ENCODE results near the gene HSPBAP1.

GRCh38 chr3:122697952-122698620 is 95.5 kb downstream of the HSPBAP1 start:
- TF ChIP-seq CTCF (IDR thresholded peaks at IDR 0.05) (no peak), POLR2A (IDR thresholded peaks at IDR 0.05) (no peak)
